ENCODE measurements around the gene SACM1L. TPM values are rescaled to one million over a fixed set of nuclear protein-coding genes. Genes with fewer than 3 reads are reported as not detected.

The SACM1L gene
- total and polyA plus RNA-seq, 2 of the 8 experiments (the other 6 are each of a cell fraction or from before 2014, with no cell fraction given) = 20.1 to 61.0 TPM

- peak; percentile 40; the same call in 1 of the 2 replicates for TF ChIP-seq ATF2 (IDR thresholded peaks at IDR 0.05; ENCODE audit: low read length)
- TF ChIP-seq ZNF274 (IDR thresholded peaks at IDR 0.05; ENCODE audit: borderline replicate concordance, extremely low read depth, low read length) = no peak
- TF ChIP-seq RAD21 (IDR thresholded peaks at IDR 0.05 in 1 of 2, conservative IDR thresholded peaks at IDR 0.05 in 1 of 2; ENCODE audit: low read depth in 2 of 2, low read length in 2 of 2) = no peak
- peak; percentile 49; the same call in 1 of the 2 replicates for TF ChIP-seq TAF1 (IDR thresholded peaks at IDR 0.05; ENCODE audit: low read depth, low read length)
- TF ChIP-seq POLR2A (IDR thresholded peaks at IDR 0.05; ENCODE audit: control extremely low read depth in 1 of 2, low read depth in 2 of 2, low read length in 2 of 2) = 0 out of 3 replicates have a peak, but pooled peaks of 1 of the 2 experiments have one; percentile 31
- TF ChIP-seq GTF2F1 (IDR thresholded peaks at IDR 0.05; ENCODE audit: borderline replicate concordance, low read depth, low read length) = no peak
- TF ChIP-seq YY1 (IDR thresholded peaks at IDR 0.05; ENCODE audit: low read depth, low read length) = 0 out of 2 replicates have a peak, but pooled peaks have one; percentile 3
- TF ChIP-seq RXRA (IDR thresholded peaks at IDR 0.05; ENCODE audit: insufficient read depth, low read depth, low read length) = no peak
- TF ChIP-seq TCF12 (IDR thresholded peaks at IDR 0.05; ENCODE audit: low read depth, low read length) = no peak
- TF ChIP-seq MAFK (IDR thresholded peaks at IDR 0.05; ENCODE audit: low read depth, low read length) = no peak
Measured at GRCh38 chr3:45688194-45688881, 858 bp upstream of the SACM1L start (continued).

Data from H1 (cell line).